ENCODE measurements around the gene PUS7.
"Not testable (repeated sequence)": the region's sequence is repeated elsewhere in the genome, so short reads cannot be mapped to it uniquely, and the experiment has no call there.

The PUS7 gene

GRCh38 chr7:105426606-105427146, 95.4 kb downstream of the PUS7 start:
- Histone ChIP-seq H3K27me3 (ENCODE audit: control insufficient read depth in 1 of 2, insufficient read depth in 2 of 2, low read length in 2 of 2) (no peaks in the 10 kb centered on the region), H3K4me1 (ENCODE audit: control insufficient read depth in 1 of 2, insufficient read depth in 2 of 2, low read length in 2 of 2) (no peaks in the 10 kb centered on the region), H3K4me3 (ENCODE audit: low read depth in 1 of 2, low read length in 2 of 2) (no peak overlapping the region), H3K9ac (ENCODE audit: low read depth in 1 of 2, low read length in 2 of 2) (no peak overlapping the region), H3K36me3 (ENCODE audit: control insufficient read depth in 1 of 2, insufficient read depth in 2 of 2, low read length in 2 of 2) (no peaks in the 10 kb centered on the region), H3K9me3 (ENCODE audit: control insufficient read depth in 1 of 2, low read length in 2 of 2) (no peaks in the 10 kb centered on the region), H3K27ac (ENCODE audit: low read depth, low read length) (no peak overlapping the region)

DNA sequence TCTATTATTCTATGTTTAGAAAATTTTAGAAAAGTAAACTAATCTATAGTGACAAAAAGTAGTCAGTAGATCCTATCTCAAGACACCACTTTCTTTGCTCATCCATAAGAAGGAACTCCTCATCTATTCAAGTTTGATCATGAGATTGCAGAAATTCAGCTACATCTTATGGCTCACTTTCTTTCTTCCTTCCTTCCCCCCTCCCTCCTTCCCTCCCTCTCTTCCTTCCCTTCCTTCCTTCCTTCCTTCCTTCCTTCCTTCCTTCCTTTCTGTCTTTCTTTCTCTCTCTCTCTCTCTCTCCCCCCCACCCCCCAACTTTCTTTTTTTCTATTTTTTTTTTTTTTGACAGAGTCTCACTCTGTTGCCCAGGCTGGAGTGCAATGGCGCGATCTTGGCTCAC, 98.1 kb downstream of the PUS7 start:
- no peak overlapping the region for H3K27ac ChIP-seq (ENCODE audit: low read depth, low read length)
- H3K4me3 ChIP-seq (ENCODE audit: low read depth in 1 of 2, low read length in 2 of 2), result no peak overlapping the region
- no peak overlapping the region for H3K9ac ChIP-seq (ENCODE audit: low read depth in 1 of 2, low read length in 2 of 2)
- H3K4me1 ChIP-seq (ENCODE audit: control insufficient read depth in 1 of 2, insufficient read depth in 2 of 2, low read length in 2 of 2), result no peaks in the 10 kb centered on the region
- H3K36me3 ChIP-seq (ENCODE audit: control insufficient read depth in 1 of 2, insufficient read depth in 2 of 2, low read length in 2 of 2), result no peaks in the 10 kb centered on the region
- H3K27me3 ChIP-seq (ENCODE audit: control insufficient read depth in 1 of 2, insufficient read depth in 2 of 2, low read length in 2 of 2), result no peaks in the 10 kb centered on the region
- no peaks in the 10 kb centered on the region for H3K9me3 ChIP-seq (ENCODE audit: control insufficient read depth in 1 of 2, low read length in 2 of 2)

- no peaks in the 10 kb centered on the region for H3K27me3 ChIP-seq (ENCODE audit: control insufficient read depth in 1 of 2, insufficient read depth in 2 of 2, low read length in 2 of 2)
- no peak overlapping the region for H3K27ac ChIP-seq (ENCODE audit: low read depth, low read length)
- H3K9ac ChIP-seq (ENCODE audit: low read depth in 1 of 2, low read length in 2 of 2), result no peak overlapping the region
- H3K4me1 ChIP-seq (ENCODE audit: control insufficient read depth in 1 of 2, insufficient read depth in 2 of 2, low read length in 2 of 2), result no peaks in the 10 kb centered on the region
- no peaks in the 10 kb centered on the region for H3K36me3 ChIP-seq (ENCODE audit: control insufficient read depth in 1 of 2, insufficient read depth in 2 of 2, low read length in 2 of 2)
- H3K4me3 ChIP-seq (ENCODE audit: low read depth in 1 of 2, low read length in 2 of 2), result no peak overlapping the region
- H3K9me3 ChIP-seq (ENCODE audit: control insufficient read depth in 1 of 2, low read length in 2 of 2), result no peaks in the 10 kb centered on the region
Observed at GRCh38 chr7:105413887-105414437, 108.1 kb downstream of the PUS7 start.

GRCh38 chr7:105410774-105411173, 111.3 kb downstream of the PUS7 start:
- not testable (repeated sequence) for H3K27ac ChIP-seq (ENCODE audit: low read depth, low read length); H3K9ac ChIP-seq (ENCODE audit: low read depth in 1 of 2, low read length in 2 of 2); H3K4me3 ChIP-seq (ENCODE audit: low read depth in 1 of 2, low read length in 2 of 2); H3K9me3 ChIP-seq (ENCODE audit: control insufficient read depth in 1 of 2, low read length in 2 of 2); H3K36me3 ChIP-seq (ENCODE audit: control insufficient read depth in 1 of 2, insufficient read depth in 2 of 2, low read length in 2 of 2); H3K27me3 ChIP-seq (ENCODE audit: control insufficient read depth in 1 of 2, insufficient read depth in 2 of 2, low read length in 2 of 2); H3K4me1 ChIP-seq (ENCODE audit: control insufficient read depth in 1 of 2, insufficient read depth in 2 of 2, low read length in 2 of 2)

DNA sequence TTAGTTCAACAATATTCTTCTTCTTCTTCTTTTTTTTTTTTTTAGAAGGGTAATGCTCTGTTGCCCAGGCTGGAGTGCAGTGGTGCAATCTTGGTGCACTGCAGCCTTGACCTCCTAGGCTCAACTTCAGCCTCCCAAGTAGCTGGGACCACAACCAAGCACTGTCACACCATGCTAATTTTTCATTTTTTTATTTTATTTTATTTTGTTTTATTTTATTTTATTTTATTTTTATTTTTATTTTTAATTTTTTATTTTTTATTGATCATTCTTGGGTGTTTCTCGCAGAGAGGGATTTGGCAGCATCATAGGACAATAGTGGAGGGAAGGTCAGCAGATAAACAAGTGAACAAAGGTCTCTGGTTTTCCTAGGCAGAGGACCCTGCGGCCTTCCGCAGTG, 112.3 kb downstream of the PUS7 start:
- H3K9ac ChIP-seq (ENCODE audit: low read depth in 1 of 2, low read length in 2 of 2); H3K27me3 ChIP-seq (ENCODE audit: control insufficient read depth in 1 of 2, insufficient read depth in 2 of 2, low read length in 2 of 2); H3K36me3 ChIP-seq (ENCODE audit: control insufficient read depth in 1 of 2, insufficient read depth in 2 of 2, low read length in 2 of 2): not testable (repeated sequence)

DNA sequence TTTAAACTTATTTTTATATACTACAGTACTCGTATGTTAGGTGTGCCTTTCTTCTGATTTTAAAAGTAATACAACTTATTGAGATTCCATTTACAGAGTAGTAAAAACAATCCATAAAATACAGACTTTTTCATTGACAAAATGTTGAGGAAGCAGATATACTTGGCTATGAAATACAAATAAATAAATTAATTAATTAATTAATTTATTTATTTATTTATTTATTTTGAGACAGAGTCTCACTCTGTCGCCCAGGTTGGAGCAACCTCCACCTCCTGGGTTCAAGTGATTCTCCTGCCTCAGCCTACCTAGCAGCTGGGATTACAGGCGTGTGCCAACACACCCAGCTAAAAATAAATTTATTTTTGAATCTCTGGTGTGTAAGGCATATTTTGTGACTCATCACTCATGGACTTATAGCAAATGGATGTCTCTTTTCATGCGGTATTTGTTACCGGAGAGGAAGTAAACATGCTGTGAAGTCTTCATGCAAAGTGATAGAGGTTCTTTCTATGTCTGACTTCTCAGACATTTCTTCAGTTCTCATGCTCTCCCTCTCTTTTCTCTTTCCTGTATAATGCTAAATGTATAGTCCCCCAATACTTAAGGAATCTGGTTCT, 113.2 kb downstream of the PUS7 start:
- no peak overlapping the region for H3K4me3 ChIP-seq (ENCODE audit: low read depth in 1 of 2, low read length in 2 of 2)
- H3K27ac ChIP-seq (ENCODE audit: low read depth, low read length), result no peak overlapping the region
- H3K27me3 ChIP-seq (ENCODE audit: control insufficient read depth in 1 of 2, insufficient read depth in 2 of 2, low read length in 2 of 2), result no peaks in the 10 kb centered on the region
- no peaks in the 10 kb centered on the region for H3K36me3 ChIP-seq (ENCODE audit: control insufficient read depth in 1 of 2, insufficient read depth in 2 of 2, low read length in 2 of 2)
- no peaks in the 10 kb centered on the region for H3K9me3 ChIP-seq (ENCODE audit: control insufficient read depth in 1 of 2, low read length in 2 of 2)
- no peak overlapping the region for H3K9ac ChIP-seq (ENCODE audit: low read depth in 1 of 2, low read length in 2 of 2)
- H3K4me1 ChIP-seq (ENCODE audit: control insufficient read depth in 1 of 2, insufficient read depth in 2 of 2, low read length in 2 of 2), result no peaks in the 10 kb centered on the region

More for the DNA sequence above, 112.3 kb downstream of the PUS7 start:
- not testable (repeated sequence) for H3K27ac ChIP-seq (ENCODE audit: low read depth, low read length); H3K9me3 ChIP-seq (ENCODE audit: control insufficient read depth in 1 of 2, low read length in 2 of 2); H3K4me3 ChIP-seq (ENCODE audit: low read depth in 1 of 2, low read length in 2 of 2); H3K4me1 ChIP-seq (ENCODE audit: control insufficient read depth in 1 of 2, insufficient read depth in 2 of 2, low read length in 2 of 2)
